Fibroblast of pulmonary artery (primary cell): ENCODE measurements around the gene ALK.

Experiments used
- DNase-seq: peaks from one replicate; pipeline ENCODE4 v3.0.0-alpha.2; 2010; ENCODE audit warnings: low read depth
- H3K4me3 ChIP-seq: replicated peaks from 2 replicates; pipeline ENCODE4 v1.5.1; 2011; ENCODE audit warnings: low read depth, mild to moderate bottlenecking, control low read depth, low read length, moderate library complexity
- CTCF ChIP-seq: IDR thresholded peaks from 2 replicates; pipeline ENCODE4 v1.5.1; 2011; ENCODE audit warnings: mild to moderate bottlenecking, control low read depth, low read length, inconsistent platforms; ENCODE audit errors: missing control alignments

ALK gene

DNA sequence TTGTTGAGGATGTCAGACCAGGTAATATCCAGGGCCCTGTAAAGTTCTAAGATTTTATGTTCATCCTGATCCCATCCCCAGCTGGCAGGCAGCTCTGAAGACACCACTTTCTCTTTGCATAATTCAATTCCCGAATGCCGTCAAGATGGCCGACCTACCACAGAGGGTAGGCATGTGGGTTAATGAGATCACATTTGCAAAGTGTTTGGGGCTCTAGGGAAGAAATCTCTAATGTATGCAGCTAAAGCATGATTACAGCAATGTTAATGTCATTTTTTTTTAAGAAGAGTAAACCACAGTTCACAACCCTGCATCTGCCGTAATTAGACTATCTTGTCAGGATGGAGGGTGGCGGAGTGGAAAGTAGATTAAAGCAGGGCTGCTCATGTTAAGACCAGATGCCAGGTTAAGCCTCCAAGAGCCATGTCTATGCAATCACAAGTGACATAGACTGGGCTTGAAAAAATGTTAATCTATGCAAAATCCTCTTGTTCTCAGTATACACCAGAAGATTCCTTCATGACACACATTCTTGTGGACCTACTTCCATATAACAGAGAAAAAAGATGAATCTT is 131.4 kb downstream of the ALK start:
- no peak overlapping the region for H3K4me3 ChIP-seq
- no peak for DNase-seq
- no peak for TF ChIP-seq CTCF

GRCh38 chr2:29787473-29788465 is 133.6 kb downstream of the ALK start:
- DNase-seq, result no peak
- TF ChIP-seq CTCF, result no peak
- H3K4me3 ChIP-seq, result no peak overlapping the region

GRCh38 chr2:29786361-29786760 is 135.0 kb downstream of the ALK start:
- no peak for TF ChIP-seq CTCF
- no peak overlapping the region for H3K4me3 ChIP-seq
- no peak for DNase-seq

GRCh38 chr2:29783666-29784065 is 137.7 kb downstream of the ALK start:
- DNase-seq, result no peak
- TF ChIP-seq CTCF, result no peak
- H3K4me3 ChIP-seq, result no peak overlapping the region

- no peak overlapping the region for H3K4me3 ChIP-seq
- no peak for TF ChIP-seq CTCF
- no peak for DNase-seq
Observed at GRCh38 chr2:29782549-29783458, 138.6 kb downstream of the ALK start.

DNA sequence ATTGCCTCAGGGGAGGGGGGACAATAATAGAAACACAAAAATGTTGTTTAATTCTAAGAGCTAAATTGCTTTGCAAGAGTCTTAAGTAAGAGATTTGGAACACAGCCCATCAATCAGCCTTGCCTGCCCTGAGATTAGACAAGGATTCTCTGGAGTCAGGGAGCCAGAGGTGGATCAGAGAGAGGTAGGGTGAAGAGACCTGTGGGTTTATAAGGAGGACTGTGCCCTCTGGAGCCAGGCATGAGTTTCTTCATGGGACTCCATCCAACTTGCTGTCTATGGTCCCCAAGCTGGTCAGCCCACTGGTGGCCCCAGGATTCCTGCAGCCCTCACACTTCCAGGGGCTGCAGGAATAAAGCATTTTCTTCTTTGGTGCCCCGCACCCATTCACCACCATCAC is 139.3 kb downstream of the ALK start:
- no peak overlapping the region for H3K4me3 ChIP-seq
- TF ChIP-seq CTCF, result no peak
- no peak for DNase-seq
